ENCODE measurements around the gene MZT2A.
"Not testable (repeated sequence)": the region's sequence is repeated elsewhere in the genome, so short reads cannot be mapped to it uniquely, and the experiment has no call there.

MZT2A gene

GRCh38 chr2:131492015-131492417 lies at the start of gene MZT2A:
TSS of gene MZT2A (minus strand) at chr2:131492397. CDS start at chr2:131492376, 21 bp downstream.
- not testable (repeated sequence) for DNase-seq

- not testable (repeated sequence) for DNase-seq
Measured at GRCh38 chr2:131538856-131539255, 46.7 kb upstream of the MZT2A start.

- not testable (repeated sequence) for DNase-seq
Measured at GRCh38 chr2:131536841-131537240, 44.6 kb upstream of the MZT2A start.

- DNase-seq: not testable (repeated sequence)
Measured at GRCh38 chr2:131535951-131536826, 44.0 kb upstream of the MZT2A start.

- DNase-seq: no peak
Measured at GRCh38 chr2:131535526-131535925, 43.3 kb upstream of the MZT2A start.

GRCh38 chr2:131534965-131535364 lies 42.8 kb upstream of the MZT2A start:
- DNase-seq: not testable (repeated sequence)

GRCh38 chr2:131534317-131534672 lies 42.1 kb upstream of the MZT2A start:
- not testable (repeated sequence) for DNase-seq

- not testable (repeated sequence) for DNase-seq
Measured at GRCh38 chr2:131533609-131534316, 41.6 kb upstream of the MZT2A start.

- not testable (repeated sequence) for DNase-seq
Measured at GRCh38 chr2:131532723-131533608, 40.8 kb upstream of the MZT2A start.

- not testable (repeated sequence) for DNase-seq
Measured at GRCh38 chr2:131531547-131532185, 39.5 kb upstream of the MZT2A start.

GRCh38 chr2:131530626-131531344 lies 38.6 kb upstream of the MZT2A start:
- DNase-seq: not testable (repeated sequence)

GRCh38 chr2:131529864-131530445 lies 37.8 kb upstream of the MZT2A start:
- DNase-seq: not testable (repeated sequence)

GRCh38 chr2:131528981-131529863 lies 37.0 kb upstream of the MZT2A start:
- not testable (repeated sequence) for DNase-seq

- peak; percentile 16 for DNase-seq
Measured at GRCh38 chr2:131527131-131528001, 35.2 kb upstream of the MZT2A start, which contains the start of gene CCDC74A. TSS of gene CCDC74A (plus strand) at chr2:131527888. CDS start at chr2:131527971, 83 bp downstream.

GRCh38 chr2:131525256-131525655 lies 33.1 kb upstream of the MZT2A start:
- DNase-seq: not testable (repeated sequence)

GRCh38 chr2:131521961-131522781 lies 30.0 kb upstream of the MZT2A start:
- no peak for DNase-seq

GRCh38 chr2:131521524-131521923 lies 29.3 kb upstream of the MZT2A start:
- DNase-seq: not testable (repeated sequence)

GRCh38 chr2:131520526-131520925 lies 28.3 kb upstream of the MZT2A start:
- no peak for DNase-seq

Measured in NCI-H226 (cell line).